ENCODE measurements around the gene CDH23.

The CDH23 gene

DNA sequence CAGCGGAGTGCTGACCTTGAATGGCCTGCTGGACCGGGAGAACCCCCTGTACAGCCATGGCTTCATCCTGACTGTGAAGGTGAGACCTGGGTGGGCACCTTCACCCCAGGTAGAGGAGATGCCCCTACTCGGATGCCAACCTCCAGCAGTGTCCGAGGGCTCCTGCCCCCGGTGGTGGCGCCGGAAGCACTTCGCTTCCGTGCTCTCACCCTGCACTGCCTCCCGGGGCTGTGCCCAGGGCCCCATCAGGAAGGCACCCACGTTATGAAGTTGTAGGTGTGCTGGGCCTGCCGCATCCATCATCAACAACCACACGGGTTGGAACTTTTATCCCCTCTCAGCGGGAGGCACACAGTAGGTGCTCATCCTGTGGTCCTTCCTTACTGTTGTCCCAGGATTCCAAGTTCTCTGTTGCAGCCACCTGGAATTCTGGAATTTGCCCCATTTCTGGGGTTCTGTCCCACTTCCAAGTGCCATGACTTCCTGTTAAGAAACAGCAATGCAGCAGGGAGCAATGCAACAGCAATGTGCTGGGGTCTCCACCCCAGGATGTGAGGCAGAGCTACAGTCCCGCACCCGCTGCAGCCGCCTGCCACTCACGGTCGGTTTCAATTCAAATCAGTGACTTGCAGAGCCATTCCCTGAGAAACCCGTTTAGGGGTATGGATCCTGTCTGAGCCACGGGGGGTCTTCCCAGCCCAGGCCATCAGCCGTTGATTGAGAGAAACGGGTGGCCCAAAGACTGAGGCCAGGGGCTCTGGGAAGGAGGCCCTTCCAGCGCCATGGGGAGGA is 219.0 kb downstream of the CDH23 start:
- no peak overlapping the region for H3K4me3 ChIP-seq (replicated peaks; ENCODE audit: low read depth, low read length)
- no peak for TF ChIP-seq CTCF (IDR thresholded peaks at IDR 0.05; ENCODE audit: insufficient read depth, low read length, poor library complexity, severe bottlenecking)
- no peaks in the 10 kb centered on the region for H3K36me3 ChIP-seq (ENCODE audit: control insufficient read depth, insufficient read depth, low read length)
- peaks cover 1% of the 10 kb centered on the region; the same call in 1 of the 2 replicates for H3K27me3 ChIP-seq (replicated peaks; ENCODE audit: control insufficient read depth, insufficient read depth, low read length)
- DNase-seq (ENCODE audit: extremely low read depth, insufficient read length): no peak

DNA sequence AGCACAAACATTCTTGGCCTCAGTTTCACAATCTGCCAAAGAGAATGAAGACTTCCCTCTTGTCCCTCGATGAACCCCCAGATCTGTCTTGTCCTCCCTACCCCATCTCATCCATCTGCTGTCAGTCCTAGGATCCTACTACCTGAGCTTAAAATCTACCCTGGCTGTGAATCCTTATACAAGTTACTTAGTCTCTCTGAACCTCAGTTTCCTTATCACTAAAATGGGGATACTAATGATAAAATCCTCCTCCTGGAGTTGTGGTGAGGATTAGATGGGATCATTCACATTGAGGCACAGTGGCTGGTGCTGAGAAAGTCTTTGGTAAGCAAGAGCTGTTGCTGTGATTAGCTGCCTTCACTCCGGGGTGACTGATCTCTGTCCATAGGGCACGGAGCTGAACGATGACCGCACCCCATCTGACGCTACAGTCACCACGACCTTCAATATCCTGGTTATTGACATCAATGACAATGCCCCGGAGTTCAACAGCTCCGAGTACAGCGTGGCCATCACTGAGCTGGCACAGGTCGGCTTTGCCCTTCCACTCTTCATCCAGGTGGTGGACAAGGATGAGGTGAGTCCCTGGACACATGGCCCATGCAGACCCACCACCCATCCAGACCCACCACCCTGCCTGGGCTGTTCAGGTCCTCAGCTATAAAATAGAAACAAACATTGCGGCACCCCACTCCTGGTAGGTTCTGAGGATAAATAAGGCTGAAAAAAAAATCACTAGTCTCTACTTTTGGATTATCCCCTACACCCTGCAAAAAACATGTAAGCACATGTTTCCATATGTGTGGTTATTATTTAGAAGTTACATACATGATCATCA is 220.3 kb downstream of the CDH23 start:
- H3K27me3 ChIP-seq (replicated peaks; ENCODE audit: control insufficient read depth, insufficient read depth, low read length): no peaks in the 10 kb centered on the region; the same call in 1 of the 2 replicates
- no peak for DNase-seq (ENCODE audit: extremely low read depth, insufficient read length)
- H3K4me3 ChIP-seq (replicated peaks; ENCODE audit: low read depth, low read length): no peak overlapping the region
- H3K36me3 ChIP-seq (ENCODE audit: control insufficient read depth, insufficient read depth, low read length): no peaks in the 10 kb centered on the region
- no peak for TF ChIP-seq CTCF (IDR thresholded peaks at IDR 0.05; ENCODE audit: insufficient read depth, low read length, poor library complexity, severe bottlenecking)

GRCh38 chr10:71618176-71618575 is 221.5 kb downstream of the CDH23 start:
- Histone ChIP-seq H3K36me3 (ENCODE audit: control insufficient read depth, insufficient read depth, low read length) (no peaks in the 10 kb centered on the region), H3K27me3 (replicated peaks; ENCODE audit: control insufficient read depth, insufficient read depth, low read length) (peaks cover 1% of the 10 kb centered on the region), H3K4me3 (replicated peaks; ENCODE audit: low read depth, low read length) (no peak overlapping the region)
- no peak for DNase-seq (ENCODE audit: extremely low read depth, insufficient read length)
- TF ChIP-seq CTCF (IDR thresholded peaks at IDR 0.05; ENCODE audit: insufficient read depth, low read length, poor library complexity, severe bottlenecking): no peak

DNA sequence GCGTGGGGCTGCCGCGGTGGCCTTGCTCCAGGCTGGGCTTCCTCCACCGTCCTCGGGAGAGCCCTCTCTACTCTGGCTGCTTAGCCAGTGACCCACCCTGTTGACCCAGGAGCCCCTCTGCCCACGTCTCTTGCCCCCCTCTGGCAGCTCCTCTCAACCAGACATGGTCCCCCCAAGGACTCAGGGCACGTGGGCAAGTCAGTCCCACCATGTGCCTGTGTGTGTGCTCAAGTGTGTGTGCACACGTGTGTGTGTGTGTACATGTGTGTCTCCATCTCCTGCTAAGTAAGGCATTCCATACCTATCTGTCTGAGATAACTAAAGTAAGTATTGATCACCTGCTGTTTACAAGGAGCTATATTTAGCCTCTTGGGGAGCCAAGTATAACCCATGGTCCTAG is 221.9 kb downstream of the CDH23 start:
- no peak overlapping the region for H3K4me3 ChIP-seq (replicated peaks; ENCODE audit: low read depth, low read length)
- peaks cover 1% of the 10 kb centered on the region for H3K27me3 ChIP-seq (replicated peaks; ENCODE audit: control insufficient read depth, insufficient read depth, low read length)
- no peak for DNase-seq (ENCODE audit: extremely low read depth, insufficient read length)
- TF ChIP-seq CTCF (IDR thresholded peaks at IDR 0.05; ENCODE audit: insufficient read depth, low read length, poor library complexity, severe bottlenecking): no peak
- no peaks in the 10 kb centered on the region for H3K36me3 ChIP-seq (ENCODE audit: control insufficient read depth, insufficient read depth, low read length)

DNA sequence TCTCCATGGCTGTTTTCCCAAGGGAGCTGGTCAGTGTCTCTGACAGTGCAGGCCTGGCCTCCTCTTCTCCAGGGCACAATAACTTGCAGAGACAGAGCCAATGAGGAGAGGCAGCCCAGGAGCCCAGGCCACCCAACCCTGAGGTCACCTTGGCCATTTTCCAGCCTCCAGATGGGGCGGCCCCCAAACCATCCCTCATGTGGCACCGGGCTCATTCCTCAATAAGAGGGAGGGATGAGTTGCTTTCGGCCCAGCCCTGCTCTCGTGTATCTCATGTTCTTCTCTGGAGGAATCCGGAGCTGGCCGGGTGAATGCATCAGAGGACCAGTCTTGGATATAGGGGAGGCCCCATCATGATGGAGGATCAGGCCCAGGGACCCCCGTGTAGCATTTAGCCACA is 223.9 kb downstream of the CDH23 start:
- Histone ChIP-seq H3K36me3 (ENCODE audit: control insufficient read depth, insufficient read depth, low read length) (no peaks in the 10 kb centered on the region), H3K27me3 (replicated peaks; ENCODE audit: control insufficient read depth, insufficient read depth, low read length) (peaks cover 3% of the 10 kb centered on the region), H3K4me3 (replicated peaks; ENCODE audit: low read depth, low read length) (no peak overlapping the region)
- no peak for TF ChIP-seq CTCF (IDR thresholded peaks at IDR 0.05; ENCODE audit: insufficient read depth, low read length, poor library complexity, severe bottlenecking)
- no peak for DNase-seq (ENCODE audit: extremely low read depth, insufficient read length)
